GM19467 (cell line): ENCODE measurements around the gene PKHD1.

Source experiments
- ATAC-seq: cut with Tn5 transposase; IDR thresholded peaks from one replicate; pipeline ENCODE4 v1.9.1; 2021; ENCODE audit warnings: mild to moderate bottlenecking, moderate library complexity; ENCODE audit not compliant: unreplicated experiment

The PKHD1 gene

DNA sequence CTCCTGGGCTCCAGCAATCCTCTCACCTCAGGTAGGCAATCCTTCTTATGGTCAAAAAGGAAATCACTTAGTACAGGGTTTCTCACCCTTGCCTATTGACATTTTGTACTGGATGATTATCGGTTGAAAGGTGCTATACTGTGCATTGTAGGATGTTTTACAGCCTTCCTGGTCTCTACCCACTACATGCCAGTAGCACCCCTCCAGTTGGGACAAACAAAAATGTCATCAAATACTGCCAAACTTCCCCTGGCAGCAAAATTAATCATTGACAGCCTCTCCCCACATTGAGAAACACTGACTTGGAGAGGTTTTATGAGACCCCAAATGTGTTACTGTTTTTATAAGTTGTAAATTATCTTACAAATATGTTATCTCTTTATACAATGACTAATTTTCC lies 368.1 kb downstream of the PKHD1 start:
- ATAC-seq, result no peak

DNA sequence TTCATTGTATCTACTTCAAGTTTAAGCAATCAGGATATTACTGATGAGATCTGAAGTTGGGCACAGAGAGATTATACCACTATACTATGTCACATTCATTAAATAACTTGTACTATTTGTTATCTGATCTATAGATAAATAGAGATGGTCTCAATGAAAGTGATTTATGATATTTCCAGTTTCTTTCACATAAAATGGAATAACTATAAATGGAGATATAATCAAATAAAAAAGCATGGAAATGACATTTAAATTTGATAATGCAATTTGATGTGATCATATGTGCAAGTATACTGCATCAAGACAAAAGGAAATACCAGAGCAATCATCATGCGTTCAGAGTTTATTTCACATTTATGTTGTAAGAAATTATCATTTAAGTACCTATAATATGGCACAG lies 368.9 kb downstream of the PKHD1 start:
- no peak for ATAC-seq

- no peak for ATAC-seq
Measured at GRCh38 chr6:51717477-51717876, 369.9 kb downstream of the PKHD1 start.

DNA sequence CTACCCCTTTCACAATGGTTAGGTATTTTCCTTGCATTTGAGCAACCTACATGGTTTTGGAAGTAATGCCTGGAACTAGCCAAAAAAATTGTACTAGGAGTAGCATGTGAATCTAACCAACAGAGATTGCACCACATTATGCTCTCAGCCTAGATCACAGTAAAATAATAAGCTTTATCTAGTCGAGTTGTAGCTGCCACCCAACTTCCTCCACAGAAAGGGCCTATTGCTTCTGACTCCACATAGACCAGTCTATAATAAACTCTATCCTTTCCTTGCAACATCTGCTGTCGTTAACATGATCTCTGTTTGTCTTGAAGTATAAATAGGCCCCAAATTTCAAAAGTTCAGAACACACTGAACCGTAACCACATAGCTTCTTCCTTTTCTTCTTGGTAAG lies 375.5 kb downstream of the PKHD1 start:
- ATAC-seq, result no peak

GRCh38 chr6:51706086-51706485 lies 381.3 kb downstream of the PKHD1 start:
- no peak for ATAC-seq

- no peak for ATAC-seq
Measured at GRCh38 chr6:51704932-51705540, 382.4 kb downstream of the PKHD1 start.

GRCh38 chr6:51702851-51703250 lies 384.6 kb downstream of the PKHD1 start:
- ATAC-seq, result no peak

DNA sequence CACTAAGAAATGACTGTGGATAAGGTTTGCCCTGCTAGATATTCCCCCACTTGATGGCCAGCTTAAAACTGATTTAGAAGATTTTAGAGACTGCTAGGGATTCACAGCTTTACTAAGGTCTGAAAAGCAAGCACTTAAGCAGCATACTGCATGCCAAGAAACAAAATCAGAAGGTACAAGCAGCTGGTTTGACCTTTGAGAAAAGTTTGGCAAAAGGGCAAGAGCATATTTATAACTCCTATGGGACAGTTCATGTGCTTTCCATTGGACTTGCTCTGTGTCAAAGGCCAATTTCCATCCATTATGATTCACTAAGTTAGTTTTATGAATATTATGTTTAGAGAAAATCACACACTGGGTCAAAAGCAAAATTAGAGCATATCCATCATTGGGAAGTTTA lies 402.8 kb downstream of the PKHD1 start:
- no peak for ATAC-seq

DNA sequence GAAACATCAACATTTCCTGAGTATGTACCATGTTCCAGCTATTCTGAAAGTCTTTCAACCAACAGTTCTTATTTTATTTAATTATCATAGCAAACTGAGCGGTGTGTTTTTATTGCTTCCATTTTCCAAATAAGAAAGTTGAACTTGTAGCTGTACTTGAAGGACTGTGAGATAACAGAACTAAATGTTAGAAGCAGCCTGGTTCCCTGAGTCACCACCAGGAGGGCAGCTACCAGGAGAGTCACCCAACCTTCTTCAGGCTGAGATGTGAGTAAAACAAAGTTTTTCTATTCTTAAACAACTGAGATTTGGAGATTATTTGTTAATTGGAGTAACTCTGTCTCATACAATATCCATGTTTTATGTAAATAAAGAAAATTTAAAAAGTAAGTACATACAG lies 403.4 kb downstream of the PKHD1 start:
- no peak for ATAC-seq

DNA sequence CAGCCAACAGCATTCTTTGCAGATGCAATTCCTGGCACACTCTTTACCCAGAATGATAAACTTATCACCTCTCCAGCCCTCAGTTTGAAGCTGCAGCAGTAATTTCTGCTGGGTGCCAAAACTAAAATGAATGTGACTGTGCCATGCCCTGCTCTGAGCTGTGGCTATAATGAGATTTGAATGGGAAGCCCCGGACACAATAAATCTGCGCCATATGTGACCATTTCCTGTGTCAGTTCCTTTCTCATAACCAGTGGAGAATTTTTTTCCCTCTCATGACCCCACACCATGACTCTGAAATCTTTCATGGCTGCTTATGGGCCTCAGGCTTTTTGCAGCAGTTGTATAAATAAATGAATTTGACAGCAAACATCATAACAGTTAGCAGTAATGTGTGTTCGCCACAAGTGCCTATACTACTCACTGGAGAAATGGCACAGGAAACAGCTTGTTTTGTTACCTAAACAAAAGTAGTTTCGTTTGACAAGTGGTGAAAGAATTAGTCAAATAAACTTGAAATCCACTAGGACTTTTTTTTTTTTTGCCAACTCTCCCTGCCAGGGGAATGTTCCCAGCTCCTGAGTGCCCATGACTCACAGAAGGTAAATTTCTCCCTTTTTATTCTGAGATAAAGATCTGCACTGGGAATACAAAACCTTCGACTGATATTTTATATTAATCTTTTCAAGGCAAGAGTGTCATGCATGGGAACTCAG lies 408.4 kb downstream of the PKHD1 start:
- ATAC-seq, result peak; percentile 51

DNA sequence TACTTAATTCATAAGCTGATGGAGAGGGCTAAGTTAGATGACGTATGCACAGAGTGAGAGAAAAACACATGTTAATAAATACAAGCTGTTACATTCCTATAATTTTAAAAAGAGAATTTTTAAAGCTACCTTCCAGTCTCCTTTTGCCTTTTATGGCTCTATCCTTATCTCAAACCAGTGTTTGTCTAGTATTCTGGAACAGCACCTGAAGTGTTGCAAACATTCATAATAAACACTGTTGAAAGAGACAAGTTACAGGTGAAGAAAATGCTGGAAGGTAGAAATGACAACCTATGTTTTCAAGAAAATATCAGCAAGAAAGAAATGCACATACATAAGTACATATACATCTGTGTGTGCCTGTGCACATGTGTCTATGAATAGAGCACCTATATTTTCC lies 409.1 kb downstream of the PKHD1 start:
- no peak for ATAC-seq

- ATAC-seq, result no peak
Measured at GRCh38 chr6:51675922-51676275, 411.5 kb downstream of the PKHD1 start.

DNA sequence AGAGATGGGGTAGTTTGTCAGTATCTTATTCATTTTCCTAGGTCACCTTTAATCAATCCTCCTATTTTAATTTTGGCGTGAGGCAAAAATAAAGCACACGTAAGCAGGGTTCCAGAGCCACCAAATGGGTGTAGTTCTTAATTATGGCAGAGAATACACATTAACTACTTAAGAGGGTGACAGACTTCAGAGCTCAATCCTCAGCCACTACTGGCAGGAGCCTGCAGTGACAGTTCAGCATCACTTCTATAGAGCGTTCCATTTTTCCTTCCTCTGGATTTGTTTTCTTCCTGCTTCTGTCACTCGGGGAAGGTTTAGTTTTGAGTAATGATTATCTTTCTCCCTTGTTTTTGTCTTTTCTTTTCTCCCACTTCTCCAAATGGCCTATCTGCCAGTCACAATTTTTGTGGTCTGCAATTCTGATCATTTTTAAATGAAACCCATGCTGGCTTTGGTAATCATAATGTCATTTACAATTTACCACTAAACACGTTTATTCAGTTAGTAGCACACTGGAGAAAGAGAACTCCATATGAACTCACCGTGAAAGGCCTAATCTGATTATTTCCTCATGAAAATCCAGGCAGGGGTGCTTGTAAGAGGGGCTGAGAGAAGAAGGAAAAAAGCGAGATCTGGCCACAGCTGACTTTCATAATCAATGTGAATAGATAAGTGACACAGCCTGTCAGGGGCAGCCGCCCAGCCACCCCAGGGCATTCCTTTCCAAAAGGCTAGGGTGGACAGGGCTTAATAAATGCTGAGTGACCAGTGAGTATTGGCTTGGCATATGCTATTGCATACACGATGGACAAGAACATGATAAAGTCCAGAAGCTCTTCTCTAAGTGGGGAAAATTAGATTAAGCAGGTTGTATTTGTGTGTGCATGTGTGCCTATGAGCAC lies 412.1 kb downstream of the PKHD1 start:
- no peak for ATAC-seq

GRCh38 chr6:51663525-51663924 lies 423.9 kb downstream of the PKHD1 start:
- ATAC-seq, result no peak

GRCh38 chr6:51660767-51661166 lies 426.6 kb downstream of the PKHD1 start:
- no peak for ATAC-seq

GRCh38 chr6:51657491-51657890 lies 429.9 kb downstream of the PKHD1 start:
- no peak for ATAC-seq

DNA sequence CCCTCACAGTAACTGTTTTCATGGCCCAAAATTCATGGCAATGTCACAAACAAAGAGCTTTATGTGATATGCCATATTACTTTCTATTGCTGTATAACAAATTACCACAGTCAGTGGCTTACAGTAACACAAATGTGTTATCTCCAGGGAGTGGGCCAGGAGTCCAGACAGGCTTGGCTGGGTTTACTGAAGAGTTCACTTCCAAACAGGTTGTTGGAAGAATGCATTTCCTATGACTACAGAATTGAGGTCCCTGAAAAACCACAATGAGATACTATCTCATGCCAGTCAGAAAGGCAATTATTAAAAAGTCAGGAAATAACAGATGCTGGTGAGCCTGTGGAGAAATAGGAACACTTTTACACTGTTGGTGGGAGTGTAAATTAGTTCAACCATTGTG lies 431.9 kb downstream of the PKHD1 start:
- no peak for ATAC-seq

GRCh38 chr6:51654647-51655046 lies 432.8 kb downstream of the PKHD1 start:
- no peak for ATAC-seq

GRCh38 chr6:51651132-51651817 lies 436.1 kb downstream of the PKHD1 start:
- no peak for ATAC-seq

GRCh38 chr6:51648774-51649173 lies 438.6 kb downstream of the PKHD1 start:
- no peak for ATAC-seq

- ATAC-seq, result no peak
Measured at GRCh38 chr6:51648236-51648635, 439.2 kb downstream of the PKHD1 start.
